Activated naive CD4-positive, alpha-beta T cell treated with anti-CD3 and anti-CD28 coated beads for 36 hours (primary cell): ENCODE measurements around the gene CNGA4. TPM values are rescaled to one million over a fixed set of nuclear protein-coding genes. Genes with fewer than 3 reads are reported as not detected.
"Not testable (repeated sequence)": the region's sequence is repeated elsewhere in the genome, so short reads cannot be mapped to it uniquely, and the experiment has no call there.

Experiments
- CTCF ChIA-PET: fragments of 350-600 bp; sonication (Branson Sonifier 250); formaldehyde crosslinking; loops from one replicate; lab custom pipeline; 2021; ENCODE audit warnings: antibody characterized with exemption; lab: Charles Lee
- DNase-seq: peaks from one replicate; pipeline ENCODE4 v3.0.0-alpha.2; 2020
- H3K27ac Mint-ChIP-seq: one replicate; pipeline ENCODE4 v1.8.0; 2021; ENCODE audit warnings: mild to moderate bottlenecking, mixed read lengths
- H3K27me3 Mint-ChIP-seq: one replicate; pipeline ENCODE4 v1.8.0; 2021; ENCODE audit warnings: low read depth, mixed read lengths
- H3K36me3 Mint-ChIP-seq: one replicate; pipeline ENCODE4 v1.8.0; 2021; ENCODE audit warnings: low read depth, mixed read lengths
- H3K4me1 Mint-ChIP-seq: one replicate; pipeline ENCODE4 v1.8.0; 2021; ENCODE audit warnings: low read depth, mixed read lengths
- H3K4me3 Mint-ChIP-seq: one replicate; pipeline ENCODE4 v1.8.0; 2021; ENCODE audit warnings: mild to moderate bottlenecking, moderate library complexity, mixed read lengths
- H3K9me3 Mint-ChIP-seq: one replicate; pipeline ENCODE4 v1.8.0; 2021; ENCODE audit warnings: mixed read lengths
- intact Hi-C: fragments of 100-400 bp; cut with micrococcal nuclease; formaldehyde crosslinking; loops from one replicate; pipeline ENCODE4 v1.15.1; 2023
- total RNA-seq, 2 experiments: library from RNA; stranded (reverse); gene quantifications; one replicate each; pipeline ENCODE4 v1.2.3, GENCODE V29; 2021

Gene CNGA4
- total RNA-seq, 2 experiments from 2014 or later: 0.10 to 0.12 TPM

- Mint-ChIP-seq H3K4me1 (no peaks in the 10 kb centered on the region), H3K4me3 (no peak overlapping the region), H3K36me3 (no peaks in the 10 kb centered on the region), H3K27ac (no peak overlapping the region), H3K27me3 (peaks cover 32% of the 10 kb centered on the region), H3K9me3 (no peaks in the 10 kb centered on the region)
- no peak for DNase-seq
- intact Hi-C loops: no loop called here
- CTCF ChIA-PET: interaction anchor here (0.8 to 1.7 kb wide), 4 partner anchors 10 to 92 kb away, joined by 3 to 5 read pairs (median 4); no protein-coding TSS in a partner anchor
Measured at GRCh38 chr11:6270584-6271246, 31.8 kb downstream of the CNGA4 start.

- no peak for DNase-seq
- intact Hi-C loops: no loop called here
- H3K27me3 Mint-ChIP-seq: peaks cover 36% of the 10 kb centered on the region
- no peak overlapping the region for H3K27ac Mint-ChIP-seq
- no peaks in the 10 kb centered on the region for H3K4me1 Mint-ChIP-seq
- no peaks in the 10 kb centered on the region for H3K9me3 Mint-ChIP-seq
- H3K36me3 Mint-ChIP-seq: no peaks in the 10 kb centered on the region
- H3K4me3 Mint-ChIP-seq: no peak overlapping the region
- CTCF ChIA-PET: interaction anchor here (1.3 to 1.7 kb wide), 3 partner anchors 10 to 91 kb away, joined by 3 to 5 read pairs (median 3); no protein-coding TSS in a partner anchor
Measured at GRCh38 chr11:6271598-6271997, 32.7 kb downstream of the CNGA4 start.

GRCh38 chr11:6273188-6273587, 34.3 kb downstream of the CNGA4 start:
- intact Hi-C loops: no loop called here
- CTCF ChIA-PET: interaction anchor here (1.1 to 2.0 kb wide), 3 partner anchors 22 to 106 kb away, joined by 3 to 7 read pairs (median 3); no protein-coding TSS in a partner anchor
- H3K27me3 Mint-ChIP-seq: peaks cover 46% of the 10 kb centered on the region
- no peak for DNase-seq
- no peaks in the 10 kb centered on the region for H3K9me3 Mint-ChIP-seq
- H3K36me3 Mint-ChIP-seq: no peaks in the 10 kb centered on the region
- H3K4me3 Mint-ChIP-seq: no peak overlapping the region
- H3K27ac Mint-ChIP-seq: no peak overlapping the region
- H3K4me1 Mint-ChIP-seq: no peaks in the 10 kb centered on the region

- intact Hi-C loops, H3K4me3 Mint-ChIP-seq, CTCF ChIA-PET, H3K9me3 Mint-ChIP-seq, H3K4me1 Mint-ChIP-seq, H3K27ac Mint-ChIP-seq, DNase-seq, H3K36me3 Mint-ChIP-seq: not testable (repeated sequence)
- H3K27me3 Mint-ChIP-seq: peaks cover 47% of the 10 kb centered on the region
Measured at GRCh38 chr11:6280809-6281208, 41.9 kb downstream of the CNGA4 start.

DNA sequence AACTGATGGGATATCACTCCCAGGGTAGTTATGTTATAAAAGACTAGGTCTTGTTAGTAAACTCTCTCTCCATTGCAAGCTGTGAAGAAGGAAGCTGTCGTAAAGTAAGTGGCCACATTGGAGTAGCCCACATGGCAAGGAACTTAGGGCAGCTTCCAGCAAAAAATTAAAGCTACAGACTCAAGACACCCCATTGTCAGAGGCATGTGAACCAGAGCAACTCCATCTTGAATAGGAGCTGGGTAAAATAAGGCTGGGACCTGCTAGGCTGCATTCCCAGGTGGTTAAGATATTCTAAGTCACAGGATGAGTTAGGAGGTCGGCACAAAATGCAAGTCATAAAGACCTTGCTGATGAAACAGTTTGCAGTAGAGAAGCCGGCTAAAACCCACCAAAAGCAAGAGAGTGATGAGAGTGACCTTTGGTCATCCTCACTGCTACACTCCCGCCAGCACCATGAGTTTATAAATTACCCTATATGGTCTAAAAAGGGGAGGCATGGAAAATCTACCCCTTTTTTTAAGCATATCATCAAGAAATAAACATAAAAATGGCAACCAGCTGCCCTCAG, 44.6 kb downstream of the CNGA4 start:
- Mint-ChIP-seq H3K27me3 (peaks cover 35% of the 10 kb centered on the region), H3K27ac (no peak overlapping the region), H3K4me1 (no peaks in the 10 kb centered on the region), H3K4me3 (no peak overlapping the region), H3K9me3 (no peaks in the 10 kb centered on the region), H3K36me3 (no peaks in the 10 kb centered on the region)
- intact Hi-C loops: no loop called here
- no peak for DNase-seq
- CTCF ChIA-PET: interaction anchor here (0.6 to 2.1 kb wide), 4 partner anchors 11 to 70 kb away, joined by 3 to 10 read pairs (median 4); no protein-coding TSS in a partner anchor

DNA sequence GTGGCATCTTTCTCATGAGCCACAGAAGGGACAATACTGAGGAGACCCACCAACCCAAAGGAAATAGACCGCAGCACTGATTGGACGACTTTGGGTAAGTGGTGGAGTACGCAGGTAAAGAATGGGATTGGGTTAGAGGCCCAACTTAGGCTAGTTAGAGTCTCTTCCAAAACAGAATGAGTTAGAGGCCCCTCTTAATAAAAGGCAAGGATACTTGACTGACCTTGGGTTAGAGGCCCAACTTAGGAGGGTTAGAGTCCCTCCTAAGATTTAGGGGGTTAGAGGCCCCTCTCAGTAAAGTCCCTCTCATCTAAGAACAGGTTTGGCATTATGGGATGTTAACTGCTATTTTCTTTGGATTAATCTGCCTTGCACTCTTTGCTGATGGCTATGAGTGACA, 45.4 kb downstream of the CNGA4 start:
- Mint-ChIP-seq H3K27ac (no peak overlapping the region), H3K4me3 (no peak overlapping the region), H3K4me1 (no peaks in the 10 kb centered on the region), H3K9me3 (no peaks in the 10 kb centered on the region), H3K36me3 (no peaks in the 10 kb centered on the region), H3K27me3 (peaks cover 37% of the 10 kb centered on the region)
- DNase-seq: no peak
- intact Hi-C loops: no loop called here
- CTCF ChIA-PET: no interaction called here

- Mint-ChIP-seq H3K27me3 (peaks cover 39% of the 10 kb centered on the region), H3K36me3 (no peaks in the 10 kb centered on the region), H3K4me3 (no peak overlapping the region), H3K9me3 (no peaks in the 10 kb centered on the region), H3K4me1 (no peaks in the 10 kb centered on the region), H3K27ac (no peak overlapping the region)
- CTCF ChIA-PET: no interaction called here
- intact Hi-C loops: no loop called here
- DNase-seq: no peak
Measured at GRCh38 chr11:6285019-6285418, 46.1 kb downstream of the CNGA4 start.

Other genes with a start within 250 kb of the CNGA4 start
- gene OR56A4, start 232.1 kb upstream of the CNGA4 start, total RNA-seq: not detected
- not detected for gene OR56A1, start 208.3 kb upstream of the CNGA4 start, total RNA-seq
- gene OR56B4, start 131.4 kb upstream of the CNGA4 start, total RNA-seq: not detected
- not detected for gene OR52B2, start 68.8 kb upstream of the CNGA4 start, total RNA-seq
- gene OR52W1, start 39.9 kb upstream of the CNGA4 start, total RNA-seq: not detected
- not detected for gene C11orf42, start 33.5 kb upstream of the CNGA4 start, total RNA-seq
- gene FHIP1B, start 4.5 kb upstream of the CNGA4 start, total RNA-seq: 10 to 100 TPM; 13.0 to 13.1 TPM
- not detected for gene CCKBR, start 20.7 kb downstream of the CNGA4 start, total RNA-seq
- 1 to 10 TPM; 1.1 to 1.5 TPM for gene CAVIN3, start 81.4 kb downstream of the CNGA4 start, total RNA-seq
- 10 to 100 TPM; 24.5 to 27.5 TPM for gene SMPD1, start 151.4 kb downstream of the CNGA4 start, total RNA-seq
- gene APBB1, start 180.0 kb downstream of the CNGA4 start, total RNA-seq: 10 to 100 TPM; 44.5 to 45.1 TPM
- under 1 TPM in 1 of 2 experiments, not detected in 1; 0.64 TPM for gene HPX, start 201.9 kb downstream of the CNGA4 start, total RNA-seq
- 1 to 10 TPM; 7.7 to 9.4 TPM for gene TRIM3, start 234.9 kb downstream of the CNGA4 start, total RNA-seq
- 10 to 100 TPM; 33.5 to 37.9 TPM for gene ARFIP2, start 242.2 kb downstream of the CNGA4 start, total RNA-seq
- 10 to 100 TPM; 35.1 to 41.7 TPM for gene TIMM10B, start 242.4 kb downstream of the CNGA4 start, total RNA-seq